ENCODE results near the gene NKIRAS1. TPM values are rescaled to one million over a fixed set of nuclear protein-coding genes. Genes with fewer than 3 reads are reported as not detected.
A peak's percentile ranks its signal among the peaks of the same experiment; 100 is the strongest.

NKIRAS1 gene
- total RNA-seq, 1 experiment from 2014 or later: 12.0 TPM

DNA sequence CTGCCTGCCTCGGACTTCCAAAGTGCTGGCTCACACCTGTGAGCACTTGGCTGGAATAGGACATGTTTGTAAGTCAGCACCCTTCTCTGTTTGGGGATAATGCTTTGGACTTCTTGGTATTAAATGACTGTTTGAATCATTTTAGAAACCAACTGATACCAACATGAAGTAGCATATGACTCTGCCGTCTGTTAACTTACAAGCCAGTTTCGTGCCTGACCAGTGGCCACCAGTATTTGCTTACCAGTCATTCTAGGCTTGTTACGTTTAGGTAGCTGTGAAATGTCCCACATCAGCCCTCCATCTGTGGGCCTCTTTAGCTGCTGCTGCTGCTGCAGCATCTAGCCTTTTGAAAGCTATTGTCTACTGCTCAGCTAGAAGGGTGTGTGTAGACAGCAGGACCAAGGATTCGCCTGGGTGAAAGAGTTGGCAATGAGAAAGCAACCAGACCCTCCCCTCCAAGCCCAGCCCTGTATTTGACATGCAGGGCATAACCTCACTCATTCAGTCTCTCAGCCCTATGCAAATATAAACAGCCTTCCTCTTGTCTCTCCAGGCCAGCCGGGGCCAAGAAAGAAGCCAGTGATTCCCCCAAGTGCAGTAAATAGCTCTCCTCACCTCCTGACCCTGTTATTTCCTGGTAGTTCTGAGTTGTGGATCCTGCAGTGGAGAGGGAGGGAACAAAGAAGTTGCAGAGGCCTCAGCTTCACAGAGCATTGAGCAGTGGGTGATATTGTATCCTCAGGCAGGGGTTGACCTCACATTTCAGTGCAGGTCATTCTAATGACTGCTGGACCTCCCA, 51.0 kb downstream of the NKIRAS1 start:
- H4K20me1 ChIP-seq (ENCODE audit: insufficient read depth): no peaks in the 10 kb centered on the region
- no peak overlapping the region for H3K4me2 ChIP-seq (ENCODE audit: low read length)
- ChIA-PET CTCF (interaction anchor here (1.3 to 1.9 kb wide), 2 partner anchors 23 to 32 kb away, joined by 4 to 5 read pairs; no protein-coding TSS in a partner anchor), POLR2A (no interaction called here), RAD21 (ENCODE audit: low non-redundant PET in 1 of 2, low total read pairs in 2 of 2, uncharacterized antibody in 2 of 2, unreplicated experiment in 2 of 2) (no interaction called here)
- no peaks in the 10 kb centered on the region for H3K9me2 ChIP-seq (ENCODE audit: insufficient read depth)
- TF ChIP-seq CTCF (IDR thresholded peaks at IDR 0.05 in 2 of 3, conservative IDR thresholded peaks at IDR 0.05 in 1 of 3; ENCODE audit: borderline replicate concordance in 1 of 3, insufficient read depth in 1 of 3, low read depth in 2 of 3, low read length in 2 of 3) (no peak), ELF1 (IDR thresholded peaks at IDR 0.05; ENCODE audit: borderline replicate concordance, low read depth) (no peak), FOSL1 (IDR thresholded peaks at IDR 0.05; ENCODE audit: low read depth) (no peak), POLR2A (IDR thresholded peaks at IDR 0.05; ENCODE audit: borderline replicate concordance, extremely low read depth, insufficient read depth, insufficient read length) (no peak), JUND (IDR thresholded peaks at IDR 0.05) (no peak), EZH2 (IDR thresholded peaks at IDR 0.05) (no peak), POLR2AphosphoS5 (IDR thresholded peaks at IDR 0.05; ENCODE audit: low read depth, low read length) (no peak), ZNF274 (IDR thresholded peaks at IDR 0.05; ENCODE audit: low read depth, low read length) (no peak), TCF7L2 (IDR thresholded peaks at IDR 0.05; ENCODE audit: borderline replicate concordance, extremely low read depth, insufficient read depth, insufficient read length) (no peak), ZBTB33 (IDR thresholded peaks at IDR 0.05; ENCODE audit: extremely low read depth, insufficient replicate concordance, low read length) (no peak), SIN3A (IDR thresholded peaks at IDR 0.05; ENCODE audit: low read depth) (no peak), EGR1 (IDR thresholded peaks at IDR 0.05; ENCODE audit: low read depth) (no peak), SP1 (IDR thresholded peaks at IDR 0.05; ENCODE audit: low read depth) (no peak), RAD21 (IDR thresholded peaks at IDR 0.05; ENCODE audit: low read depth) (no peak), CBX3 (IDR thresholded peaks at IDR 0.05; ENCODE audit: low read depth) (no peak), ZFX (IDR thresholded peaks at IDR 0.05) (no peak), CEBPB (IDR thresholded peaks at IDR 0.05; ENCODE audit: low read depth) (no peak), MAX (IDR thresholded peaks at IDR 0.05) (no peak), YY1 (IDR thresholded peaks at IDR 0.05; ENCODE audit: extremely low read depth, insufficient replicate concordance, low read depth, low read length) (no peak), ATF3 (IDR thresholded peaks at IDR 0.05) (no peak)
- ATAC-seq (0 out of 2 replicates have a peak, but pooled peaks have one; percentile 38), DNase-seq (ENCODE audit: low read depth, low spot score) (no peak)
- no peak overlapping the region for H2AFZ ChIP-seq (ENCODE audit: low read depth, low read length, poor library complexity, severe bottlenecking)
- H3K4me1 ChIP-seq (ENCODE audit: control insufficient read depth in 1 of 2, insufficient read depth in 2 of 2, low read length in 2 of 2): peaks cover 13 to 14% of the 10 kb centered on the region in 2 experiments; a peak in 3 of 4 replicates
- intact Hi-C loops (cut with micrococcal nuclease): no loop called here
- no peaks in the 10 kb centered on the region; a peak in 1 of 4 replicates for H3K36me3 ChIP-seq (ENCODE audit: control insufficient read depth in 1 of 2, insufficient read depth in 2 of 2, low read length in 2 of 2)
- H3K79me2 ChIP-seq (ENCODE audit: insufficient read depth, low read length): peaks cover 50% of the 10 kb centered on the region
- no TSS peak for BruUV-seq (replicated peaks)
- peak overlapping the region; percentile 14; the same call in 1 of the 2 replicates for H3K27ac ChIP-seq (ENCODE audit: low read depth, low read length)
- H3K9me3 ChIP-seq (ENCODE audit: control insufficient read depth in 1 of 2, insufficient read depth in 1 of 2, low read depth in 1 of 2, low read length in 2 of 2): no peaks in the 10 kb centered on the region
- H3K27me3 ChIP-seq (ENCODE audit: insufficient read depth, low read length): no peaks in the 10 kb centered on the region
- no peak overlapping the region for H3K9ac ChIP-seq (ENCODE audit: low read length)
- H3K4me3 ChIP-seq (replicated peaks in 1 of 2; ENCODE audit: low read depth in 1 of 2, low read length in 2 of 2): no peak overlapping the region

Measured in HCT116 (cell line).